ENCODE measurements around the gene RIMS1.

RIMS1 gene

GRCh38 chr6:71886184-71887005, at the start of gene RIMS1:
RIMS1 (plus strand) TSS chr6:71886550; CDS start chr6:71887024, 474 bp downstream.
- no peak within 1 kb of the TSS for H3K27ac ChIP-seq
- DNase-seq (ENCODE audit: low spot score): no peak
- CTCF ChIA-PET: no interaction called here

GRCh38 chr6:71851214-71851613, 35.1 kb upstream of the RIMS1 start:
- no peak overlapping the region for H3K27ac ChIP-seq
- DNase-seq (ENCODE audit: low spot score): no peak
- ChIA-PET CTCF (interaction anchor here (0.5 kb wide), 1 partner anchor 873 kb away, joined by 6 read pairs; no protein-coding TSS in a partner anchor), POLR2A (ENCODE audit: low non-redundant PET) (no interaction called here)
- TF ChIP-seq, protein P1, sequence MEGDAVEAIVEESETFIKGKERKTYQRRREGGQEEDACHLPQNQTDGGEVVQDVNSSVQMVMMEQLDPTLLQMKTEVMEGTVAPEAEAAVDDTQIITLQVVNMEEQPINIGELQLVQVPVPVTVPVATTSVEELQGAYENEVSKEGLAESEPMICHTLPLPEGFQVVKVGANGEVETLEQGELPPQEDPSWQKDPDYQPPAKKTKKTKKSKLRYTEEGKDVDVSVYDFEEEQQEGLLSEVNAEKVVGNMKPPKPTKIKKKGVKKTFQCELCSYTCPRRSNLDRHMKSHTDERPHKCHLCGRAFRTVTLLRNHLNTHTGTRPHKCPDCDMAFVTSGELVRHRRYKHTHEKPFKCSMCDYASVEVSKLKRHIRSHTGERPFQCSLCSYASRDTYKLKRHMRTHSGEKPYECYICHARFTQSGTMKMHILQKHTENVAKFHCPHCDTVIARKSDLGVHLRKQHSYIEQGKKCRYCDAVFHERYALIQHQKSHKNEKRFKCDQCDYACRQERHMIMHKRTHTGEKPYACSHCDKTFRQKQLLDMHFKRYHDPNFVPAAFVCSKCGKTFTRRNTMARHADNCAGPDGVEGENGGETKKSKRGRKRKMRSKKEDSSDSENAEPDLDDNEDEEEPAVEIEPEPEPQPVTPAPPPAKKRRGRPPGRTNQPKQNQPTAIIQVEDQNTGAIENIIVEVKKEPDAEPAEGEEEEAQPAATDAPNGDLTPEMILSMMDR (conservative IDR thresholded peaks at IDR 0.05; ENCODE audit: low read depth): no peak

More at GRCh38 chr6:71886184-71887005, at the start of gene RIMS1:
- TF ChIP-seq, protein P1 (conservative IDR thresholded peaks at IDR 0.05; ENCODE audit: low read depth): no peak
- POLR2A ChIA-PET (ENCODE audit: low non-redundant PET): no interaction called here

DNA sequence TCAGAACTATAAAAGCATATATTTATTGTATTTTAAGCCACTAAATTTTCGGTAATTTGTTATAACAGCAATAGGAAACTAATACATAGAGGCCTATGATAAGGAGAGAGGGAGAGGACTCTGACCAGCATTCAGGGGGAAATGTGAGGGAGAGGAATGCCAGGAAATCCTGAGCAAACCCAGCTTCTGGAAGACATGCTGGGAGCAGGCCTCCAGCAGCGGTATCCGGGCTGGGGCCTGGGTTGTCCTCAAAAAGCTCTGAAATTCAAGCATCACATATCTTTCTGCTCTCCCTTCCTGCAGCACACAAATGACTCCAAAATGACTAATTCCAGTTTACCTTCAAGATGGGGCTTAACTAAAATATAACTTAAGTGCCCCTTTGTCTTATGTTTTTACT, 33.4 kb upstream of the RIMS1 start:
- TF ChIP-seq, protein P1 (conservative IDR thresholded peaks at IDR 0.05; ENCODE audit: low read depth): no peak
- ChIA-PET CTCF (no interaction called here), POLR2A (ENCODE audit: low non-redundant PET) (no interaction called here)
- DNase-seq (ENCODE audit: low spot score): no peak
- H3K27ac ChIP-seq: no peak overlapping the region

- CTCF ChIA-PET: no interaction called here
- POLR2A ChIA-PET (ENCODE audit: low non-redundant PET): no interaction called here
These were observed 30.9 kb upstream of the RIMS1 start for GRCh38 chr6:71855406-71855805.

GRCh38 chr6:71879016-71879415, 7.3 kb upstream of the RIMS1 start:
- TF ChIP-seq, protein P1 (conservative IDR thresholded peaks at IDR 0.05; ENCODE audit: low read depth): no peak
- CTCF ChIA-PET: no interaction called here
- POLR2A ChIA-PET (ENCODE audit: low non-redundant PET): no interaction called here
- no peak for DNase-seq (ENCODE audit: low spot score)
- no peak overlapping the region for H3K27ac ChIP-seq

More at GRCh38 chr6:71855406-71855805, 30.9 kb upstream of the RIMS1 start:
- DNase-seq (ENCODE audit: low spot score): no peak
- TF ChIP-seq, protein P1 (conservative IDR thresholded peaks at IDR 0.05; ENCODE audit: low read depth): no peak
- H3K27ac ChIP-seq: no peak overlapping the region

DNA sequence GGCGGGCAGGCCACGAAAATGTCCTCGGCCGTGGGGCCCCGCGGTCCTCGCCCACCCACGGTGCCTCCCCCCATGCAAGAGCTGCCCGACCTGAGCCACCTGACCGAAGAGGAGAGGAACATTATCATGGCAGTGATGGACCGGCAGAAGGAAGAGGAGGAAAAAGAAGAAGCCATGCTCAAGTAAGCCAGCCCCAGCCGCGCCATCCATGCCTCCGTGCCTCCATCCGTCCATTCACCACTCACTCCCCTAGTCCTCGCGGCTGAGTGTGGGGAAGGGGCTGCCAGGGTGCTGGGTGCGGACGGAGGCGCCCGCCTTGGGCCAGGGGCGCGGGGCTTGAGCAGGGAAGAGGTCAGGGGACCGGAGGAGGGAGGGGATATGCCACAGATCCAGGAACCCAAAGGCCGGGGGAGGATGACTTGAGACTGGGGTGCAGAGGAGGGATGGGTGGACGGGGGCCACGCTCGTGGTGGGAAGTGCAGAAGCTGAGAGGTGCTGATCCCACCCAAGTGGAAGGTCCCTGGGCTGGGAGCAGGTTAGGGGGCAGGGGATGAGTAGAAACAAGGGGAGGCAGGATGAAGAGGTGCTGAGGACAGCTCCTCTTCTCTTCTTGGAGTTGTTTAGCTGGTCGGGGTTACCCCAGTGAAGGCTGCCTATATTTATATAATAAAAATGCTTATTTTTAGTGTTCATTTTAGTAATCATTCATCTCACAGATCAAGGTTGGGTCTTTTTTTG, 825 bp downstream of the RIMS1 start:
- ChIA-PET POLR2A (ENCODE audit: low non-redundant PET) (no interaction called here), CTCF (no interaction called here)
- H3K27ac ChIP-seq: no peak overlapping the region
- TF ChIP-seq, protein P1 (conservative IDR thresholded peaks at IDR 0.05; ENCODE audit: low read depth): no peak
- no peak for DNase-seq (ENCODE audit: low spot score)

Measured in RWPE1 (cell line).